ENCODE measurements around the gene DNAJC7.
A peak's percentile ranks its signal among the peaks of the same experiment; 100 is the strongest.

The DNAJC7 gene

GRCh38 chr17:41984454-41984853 is 32.8 kb downstream of the DNAJC7 start:
- no peak for FAIRE-seq

DNA sequence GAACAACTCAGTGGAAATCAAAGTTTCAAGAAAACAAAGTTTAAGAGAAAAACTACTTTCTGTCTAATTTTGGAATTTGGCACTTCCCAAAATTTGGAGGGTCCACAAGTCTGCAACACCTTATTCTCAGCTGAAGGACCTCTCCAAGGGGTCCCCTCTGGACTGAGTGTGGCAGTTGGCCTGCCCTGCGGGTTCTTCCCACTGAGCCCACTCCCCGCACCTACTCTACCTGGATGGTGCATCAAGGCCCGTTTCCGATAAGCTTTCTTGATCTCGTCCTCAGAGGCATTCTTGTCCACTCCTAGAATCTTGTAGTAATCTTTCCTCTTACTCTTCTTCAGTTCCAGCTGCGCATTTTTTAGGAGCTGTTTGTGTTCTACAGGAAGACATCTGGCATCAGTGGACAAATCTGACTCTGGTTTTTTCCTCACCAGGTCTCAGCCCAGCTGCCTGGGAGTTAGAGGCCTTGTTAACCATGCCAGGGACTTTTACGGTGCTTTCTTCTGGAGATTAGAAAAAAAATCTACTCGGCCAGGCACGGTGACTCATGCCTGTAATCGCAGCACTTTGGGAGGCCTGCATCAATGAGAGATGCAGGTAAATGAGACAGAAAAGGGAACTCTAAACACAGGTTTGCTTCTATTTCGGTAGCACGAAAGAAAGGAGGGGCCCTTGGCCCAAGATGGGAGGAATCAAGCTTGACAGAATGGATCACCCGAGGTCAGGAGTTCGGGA is 35.0 kb downstream of the DNAJC7 start:
- no peak for DNase-seq (ENCODE audit: extremely low spot score, insufficient read length, low read depth)
- FAIRE-seq: no peak

More at GRCh38 chr17:41984454-41984853, 32.8 kb downstream of the DNAJC7 start:
- no peak for DNase-seq (ENCODE audit: extremely low spot score, insufficient read length, low read depth)

DNA sequence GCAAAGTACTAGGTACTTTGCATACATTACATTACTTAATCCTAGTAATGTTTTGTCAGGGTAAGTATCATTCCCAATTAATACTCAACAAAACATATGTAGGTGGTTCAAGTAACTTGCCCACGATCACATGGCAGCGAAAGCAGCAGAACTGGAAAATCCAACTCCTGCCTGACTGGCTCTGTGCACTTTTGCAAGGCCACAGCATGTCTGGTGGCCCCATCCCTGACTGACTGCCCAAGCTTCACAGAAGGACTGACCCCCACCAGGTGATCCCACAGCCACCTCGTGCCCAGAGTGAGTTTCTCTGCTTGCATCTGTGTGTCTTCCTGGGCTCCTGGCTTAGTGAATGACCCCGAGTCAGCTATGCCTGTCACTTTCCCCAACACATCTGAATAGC is 39.2 kb downstream of the DNAJC7 start:
- FAIRE-seq (no peak), DNase-seq (ENCODE audit: extremely low spot score, insufficient read length, low read depth) (no peak)

GRCh38 chr17:41976142-41976768 is 41.0 kb downstream of the DNAJC7 start:
- peak; percentile 89 for FAIRE-seq
- no peak for DNase-seq (ENCODE audit: extremely low spot score, insufficient read length, low read depth)

GRCh38 chr17:41975099-41976083 is 41.8 kb downstream of the DNAJC7 start:
- DNase-seq (ENCODE audit: extremely low spot score, insufficient read length, low read depth) (no peak), FAIRE-seq (no peak)

DNA sequence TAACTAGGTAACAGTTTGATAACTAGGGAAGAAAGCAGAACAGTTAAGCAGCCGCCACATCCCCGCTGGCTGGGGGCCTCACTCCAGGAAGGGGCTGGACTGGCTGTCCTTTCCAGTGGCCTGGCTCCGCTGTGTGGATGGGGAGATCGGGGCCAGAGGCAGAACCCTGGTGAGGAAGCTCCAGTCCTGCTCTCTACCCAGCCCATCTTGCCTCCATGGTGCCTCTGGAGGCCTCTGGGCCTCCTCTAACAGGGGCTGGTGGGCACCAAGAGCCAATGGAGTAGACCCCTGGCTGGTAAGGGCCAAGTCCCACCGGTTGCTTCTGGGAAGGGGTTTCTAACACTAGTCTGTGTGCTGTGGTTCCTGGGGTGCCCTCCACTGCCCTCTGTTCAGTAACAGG is 42.6 kb downstream of the DNAJC7 start:
- FAIRE-seq: no peak
- no peak for DNase-seq (ENCODE audit: extremely low spot score, insufficient read length, low read depth)

DNA sequence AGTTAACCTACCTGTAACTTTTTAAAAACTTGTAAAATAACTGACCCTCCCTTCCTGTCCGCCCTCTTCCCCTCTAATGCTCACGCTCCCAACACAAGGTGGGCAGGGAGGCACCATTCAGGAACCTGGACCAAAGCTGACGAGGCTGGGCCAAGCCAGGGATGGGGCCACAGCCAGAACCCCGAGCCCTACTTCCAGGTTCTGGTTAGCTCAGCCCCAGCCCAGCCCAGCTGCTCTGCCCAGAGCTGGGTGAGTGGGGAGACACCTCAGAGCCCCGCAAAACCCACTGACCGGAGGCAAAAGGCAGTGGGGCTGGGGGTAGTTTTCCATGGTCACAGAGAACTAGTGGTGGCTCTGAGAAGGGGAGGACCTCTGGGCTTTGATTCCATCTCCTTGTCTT is 43.2 kb downstream of the DNAJC7 start:
- FAIRE-seq (no peak), DNase-seq (ENCODE audit: extremely low spot score, insufficient read length, low read depth) (no peak)

DNA sequence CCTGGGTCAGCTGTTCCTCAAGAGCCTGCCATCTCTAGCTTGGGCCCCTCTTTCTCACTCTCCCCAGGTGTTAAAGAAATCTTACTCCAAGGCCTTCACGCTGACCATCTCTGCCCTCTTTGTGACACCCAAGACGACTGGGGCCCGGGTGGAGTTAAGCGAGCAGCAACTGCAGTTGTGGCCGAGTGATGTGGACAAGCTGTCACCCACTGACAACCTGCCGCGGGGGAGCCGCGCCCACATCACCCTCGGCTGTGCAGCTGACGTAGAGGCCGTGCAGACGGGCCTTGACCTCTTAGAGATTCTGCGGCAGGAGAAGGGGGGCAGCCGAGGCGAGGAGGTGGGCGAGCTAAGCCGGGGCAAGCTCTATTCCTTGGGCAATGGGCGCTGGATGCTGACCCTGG is 43.8 kb downstream of the DNAJC7 start:
- DNase-seq (ENCODE audit: extremely low spot score, insufficient read length, low read depth) (no peak), FAIRE-seq (no peak)

DNA sequence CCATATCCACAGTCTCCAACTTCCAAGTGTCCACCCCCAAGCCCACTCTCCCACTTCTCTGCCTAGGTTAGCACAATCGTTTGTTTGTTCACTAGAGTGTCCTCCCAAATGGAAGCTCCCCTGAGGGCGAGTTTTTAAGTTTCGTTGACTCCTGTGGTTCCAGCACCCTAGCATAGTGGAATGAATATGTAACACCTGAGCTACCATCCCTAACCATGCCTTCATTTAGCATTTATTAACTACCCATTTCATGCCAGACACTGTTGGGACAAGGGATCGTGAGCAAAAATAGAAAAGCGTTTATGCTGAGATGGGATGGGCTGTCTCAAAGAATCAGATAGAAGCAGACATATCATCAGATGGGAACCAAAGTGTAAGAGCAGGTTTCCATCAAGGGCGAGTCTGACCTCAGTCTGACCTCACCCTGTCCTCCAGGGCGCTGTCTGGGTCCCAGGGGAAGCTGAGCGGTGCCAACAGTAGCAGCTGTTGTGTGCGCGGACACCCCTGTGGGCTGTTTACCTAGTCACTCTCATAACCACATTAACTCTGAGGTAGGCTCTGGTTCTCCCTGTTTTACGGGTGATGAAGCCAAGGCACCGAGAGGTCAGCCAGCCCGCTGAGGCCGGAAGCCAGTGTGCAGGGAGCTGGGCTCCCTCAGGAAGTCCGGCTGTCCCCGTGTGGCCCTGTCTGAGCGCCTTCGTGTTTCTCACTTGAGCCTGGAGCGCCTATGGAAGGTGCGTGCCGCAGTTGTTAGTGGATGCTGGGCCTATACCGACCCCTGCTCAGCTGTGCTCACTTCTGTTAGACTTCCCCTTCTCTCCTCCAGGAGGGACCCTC is 44.5 kb downstream of the DNAJC7 start:
- FAIRE-seq (peak; percentile 87), DNase-seq (ENCODE audit: extremely low spot score, insufficient read length, low read depth) (peak; percentile 56)

- no peak for FAIRE-seq
- DNase-seq (ENCODE audit: extremely low spot score, insufficient read length, low read depth): no peak
Observed at GRCh38 chr17:41971721-41972523, 45.3 kb downstream of the DNAJC7 start.

- FAIRE-seq: no peak
Observed at GRCh38 chr17:41970901-41971331, 46.3 kb downstream of the DNAJC7 start.

DNA sequence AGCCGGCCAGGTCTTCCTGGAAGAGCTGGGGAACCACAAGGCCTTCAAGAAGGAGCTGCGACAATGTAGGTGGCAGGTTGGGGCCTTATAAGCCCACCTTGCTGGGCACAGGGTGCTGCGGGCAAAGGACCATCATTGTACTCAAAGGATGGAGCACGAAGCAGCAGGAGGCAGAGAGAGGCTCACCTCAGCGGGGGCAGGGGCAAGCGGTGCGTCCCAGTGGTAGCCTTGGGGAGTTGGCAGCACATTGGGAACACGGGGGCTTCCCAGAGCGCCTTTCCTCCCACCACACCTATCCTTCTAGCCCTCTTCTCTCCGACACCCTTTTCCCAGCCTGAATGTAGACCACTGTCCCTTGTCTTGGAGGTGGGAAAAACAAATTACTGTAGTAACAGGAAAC is 48.6 kb downstream of the DNAJC7 start:
- DNase-seq (ENCODE audit: extremely low spot score, insufficient read length, low read depth) (no peak), FAIRE-seq (no peak)

More at GRCh38 chr17:41970901-41971331, 46.3 kb downstream of the DNAJC7 start:
- no peak for DNase-seq (ENCODE audit: extremely low spot score, insufficient read length, low read depth)

GRCh38 chr17:41967921-41968578 is 49.2 kb downstream of the DNAJC7 start:
- FAIRE-seq (no peak), DNase-seq (ENCODE audit: extremely low spot score, insufficient read length, low read depth) (no peak)

DNA sequence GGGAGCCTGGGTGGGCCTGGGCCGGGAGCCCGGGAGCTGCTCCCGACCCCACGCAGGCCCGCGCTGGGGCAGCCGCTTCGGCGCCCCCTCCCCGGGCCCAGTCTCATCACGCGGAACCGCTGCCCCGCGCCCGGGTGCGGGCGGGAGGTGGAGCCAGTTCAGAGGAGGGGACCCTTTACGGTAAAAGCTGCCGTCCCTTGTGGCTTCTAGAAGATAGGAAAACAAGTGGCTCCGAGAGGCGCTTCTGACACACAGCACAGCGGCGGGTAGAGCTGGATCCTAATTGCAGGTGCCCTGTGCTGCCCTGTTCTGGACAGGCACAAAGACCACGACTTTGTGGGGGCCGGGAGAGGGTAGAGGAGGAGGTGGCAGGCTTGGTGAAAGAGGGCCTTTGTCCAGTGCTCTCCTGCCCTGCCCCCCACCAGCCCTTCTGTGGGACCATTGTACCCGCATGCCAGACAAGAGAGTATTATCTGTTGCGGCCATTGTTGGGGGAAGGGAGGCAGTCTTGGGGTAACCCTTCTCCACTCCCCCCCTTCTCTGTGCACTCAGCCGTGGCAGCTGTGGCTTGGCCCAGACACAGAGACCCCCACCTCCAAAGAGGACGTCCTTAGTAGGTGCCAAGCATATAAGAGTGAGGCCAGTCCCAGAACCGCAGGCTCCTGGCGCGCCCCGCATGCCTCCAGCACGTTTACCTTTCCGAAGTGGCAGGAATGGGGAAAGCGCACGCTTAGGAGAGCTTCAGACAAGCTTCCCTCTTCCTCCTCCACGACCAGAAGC is 49.9 kb downstream of the DNAJC7 start:
- DNase-seq (ENCODE audit: extremely low spot score, insufficient read length, low read depth): no peak
- no peak for FAIRE-seq

DNA sequence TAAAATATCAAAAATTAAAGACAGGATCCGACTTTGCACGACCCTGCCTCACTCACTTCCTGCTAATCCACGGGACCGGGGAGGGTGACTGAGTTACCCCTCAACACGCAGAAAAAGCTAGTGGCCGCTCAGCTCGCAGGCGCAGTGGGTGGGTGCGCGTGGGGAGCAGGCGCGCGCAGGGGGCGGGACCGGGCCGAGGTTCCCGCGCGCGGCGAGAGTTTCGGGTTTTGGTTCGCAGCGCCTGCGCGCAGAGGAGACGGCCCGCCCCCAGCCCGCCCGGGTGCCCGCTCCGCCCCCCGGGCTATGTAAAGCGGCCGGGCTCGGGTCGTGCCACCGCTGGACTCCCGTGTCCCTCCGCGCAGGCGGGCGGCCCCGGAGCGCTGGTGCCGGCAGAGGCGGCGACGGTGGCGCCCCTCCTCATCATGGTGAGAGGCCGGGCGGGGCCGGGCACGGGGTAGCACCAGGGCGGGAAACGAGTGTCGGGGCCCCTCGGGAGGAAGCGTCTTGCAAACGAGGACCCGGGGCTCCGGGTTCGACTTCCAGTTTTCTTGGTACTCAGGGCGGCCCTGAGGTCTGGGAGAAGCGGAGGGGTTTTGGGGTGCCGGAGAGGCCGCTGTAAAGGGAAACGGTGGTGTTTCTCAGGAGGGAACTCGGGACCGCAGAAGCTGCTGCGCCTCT is 50.6 kb downstream of the DNAJC7 start, which contains the start of gene CNP:
Gene CNP, plus strand, starts transcription at position 333 of the 678 bp plus-strand sequence. Its CDS starts 90 bp downstream, at position 423.
- DNase-seq (ENCODE audit: extremely low spot score, insufficient read length, low read depth) (peak; percentile 93), FAIRE-seq (peak; percentile 77)

- DNase-seq (ENCODE audit: extremely low spot score, insufficient read length, low read depth) (no peak), FAIRE-seq (peak; percentile 83)
Observed at GRCh38 chr17:41965694-41966462, 51.4 kb downstream of the DNAJC7 start.

Data from GM18507 (cell line).